Mucosa of gallbladder (tissue), 1 donor: Measurements from ENCODE around the gene MAPT. TPM values are rescaled to one million over a fixed set of nuclear protein-coding genes. Genes with fewer than 3 reads are reported as not detected.
"Not testable (repeated sequence)": the region's sequence is repeated elsewhere in the genome, so short reads cannot be mapped to it uniquely, and the experiment has no call there.

ENCODE experiments used
- DNase-seq: peaks from one replicate; pipeline ENCODE4 v3.0.0-alpha.2; 2020; ENCODE audit warnings: low spot score
- total RNA-seq: library from RNA; stranded (reverse); gene quantifications from one replicate; pipeline ENCODE4 v1.2.1, GENCODE V29; 2021
- donor health status: DM: no; HTN: no; CAD: no.

The MAPT gene
- total RNA-seq, 1 donor from 2014 or later, result 11.0 TPM

- no peak for DNase-seq
These were observed 32.9 kb downstream of the MAPT start for GRCh38 chr17:45927247-45927646.

GRCh38 chr17:45929344-45929743, 35.0 kb downstream of the MAPT start:
- DNase-seq, result no peak

GRCh38 chr17:45930420-45930951, 36.1 kb downstream of the MAPT start:
- DNase-seq, result no peak

- DNase-seq, result no peak
These were observed 37.3 kb downstream of the MAPT start for GRCh38 chr17:45931677-45932076.

- no peak for DNase-seq
These were observed 40.0 kb downstream of the MAPT start for GRCh38 chr17:45934044-45934979.

GRCh38 chr17:45935197-45935709, 40.9 kb downstream of the MAPT start:
- no peak for DNase-seq

- DNase-seq, result no peak
These were observed 41.6 kb downstream of the MAPT start for GRCh38 chr17:45935710-45936509.

- no peak for DNase-seq
These were observed 42.3 kb downstream of the MAPT start for GRCh38 chr17:45936610-45937009.

GRCh38 chr17:45937186-45937585, 42.8 kb downstream of the MAPT start:
- not testable (repeated sequence) for DNase-seq

GRCh38 chr17:45939395-45939794, 45.0 kb downstream of the MAPT start:
- DNase-seq, result no peak

- no peak for DNase-seq
These were observed 45.9 kb downstream of the MAPT start for GRCh38 chr17:45940293-45940692.

GRCh38 chr17:45940826-45941225, 46.5 kb downstream of the MAPT start:
- DNase-seq, result peak; percentile 17

- no peak for DNase-seq
These were observed 47.0 kb downstream of the MAPT start for GRCh38 chr17:45941395-45941794.

- DNase-seq, result peak; percentile 48
These were observed 47.9 kb downstream of the MAPT start for GRCh38 chr17:45942284-45942683.

GRCh38 chr17:45946841-45947256, 52.5 kb downstream of the MAPT start:
- no peak for DNase-seq

- DNase-seq, result no peak
These were observed 54.1 kb downstream of the MAPT start for GRCh38 chr17:45948498-45948880.

GRCh38 chr17:45948881-45949624, 54.7 kb downstream of the MAPT start:
- DNase-seq, result peak; percentile 61

- no peak for DNase-seq
These were observed 55.5 kb downstream of the MAPT start for GRCh38 chr17:45949755-45950320.

- no peak for DNase-seq
These were observed 56.5 kb downstream of the MAPT start for GRCh38 chr17:45950888-45951287.

GRCh38 chr17:45951403-45951802, 57.0 kb downstream of the MAPT start:
- no peak for DNase-seq

- DNase-seq, result no peak
These were observed 57.6 kb downstream of the MAPT start for GRCh38 chr17:45951941-45952340.
